Measurements from ENCODE around the gene SORCS2.

The SORCS2 gene

GRCh38 chr4:7379186-7379585, 186.8 kb downstream of the SORCS2 start:
- Mint-ChIP-seq H3K27me3 (peaks cover 20% of the 10 kb centered on the region), H3K9me3 (peaks cover 13% of the 10 kb centered on the region), H3K4me3 (no peak overlapping the region), H3K4me1 (ENCODE audit: low read depth) (no peaks in the 10 kb centered on the region), H3K27ac (no peak overlapping the region), H3K36me3 (ENCODE audit: low read depth) (no peaks in the 10 kb centered on the region)
- intact Hi-C loops (cut with micrococcal nuclease): no loop called here

DNA sequence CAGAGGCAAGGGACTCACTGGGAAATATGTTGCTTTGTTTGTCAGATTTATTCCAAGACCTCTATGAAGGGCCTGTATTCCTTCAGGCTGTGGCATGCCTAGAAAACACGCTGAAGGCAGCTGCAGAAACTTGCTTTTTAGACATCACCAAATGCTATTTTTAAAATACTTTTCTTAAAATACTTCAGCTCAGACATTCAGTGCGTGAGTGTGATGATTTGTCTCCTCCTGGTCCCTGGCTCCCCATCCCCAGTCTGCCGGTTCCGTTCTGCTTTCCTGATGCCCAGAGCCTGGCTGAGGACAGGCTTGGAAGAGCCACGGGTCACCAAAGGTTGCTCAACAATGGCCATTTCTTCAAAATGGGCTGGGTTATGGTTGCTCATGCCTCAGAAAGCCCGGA, 187.4 kb downstream of the SORCS2 start:
- peaks cover 13% of the 10 kb centered on the region for H3K9me3 Mint-ChIP-seq
- no peak overlapping the region for H3K27ac Mint-ChIP-seq
- intact Hi-C loops (cut with micrococcal nuclease): no loop called here
- no peaks in the 10 kb centered on the region for H3K4me1 Mint-ChIP-seq (ENCODE audit: low read depth)
- H3K36me3 Mint-ChIP-seq (ENCODE audit: low read depth): no peaks in the 10 kb centered on the region
- H3K27me3 Mint-ChIP-seq: peaks cover 20% of the 10 kb centered on the region
- no peak overlapping the region for H3K4me3 Mint-ChIP-seq

- H3K36me3 Mint-ChIP-seq (ENCODE audit: low read depth): no peaks in the 10 kb centered on the region
- H3K27me3 Mint-ChIP-seq: peaks cover 18% of the 10 kb centered on the region
- no peak overlapping the region for H3K27ac Mint-ChIP-seq
- intact Hi-C loops (cut with micrococcal nuclease): no loop called here
- H3K4me3 Mint-ChIP-seq: no peak overlapping the region
- H3K4me1 Mint-ChIP-seq (ENCODE audit: low read depth): no peaks in the 10 kb centered on the region
- peaks cover 19% of the 10 kb centered on the region for H3K9me3 Mint-ChIP-seq
Measured at GRCh38 chr4:7381221-7381889, 189.0 kb downstream of the SORCS2 start.

GRCh38 chr4:7381890-7382633, 189.7 kb downstream of the SORCS2 start:
- H3K4me3 Mint-ChIP-seq: no peak overlapping the region
- no peak overlapping the region for H3K27ac Mint-ChIP-seq
- peaks cover 13% of the 10 kb centered on the region for H3K27me3 Mint-ChIP-seq
- H3K36me3 Mint-ChIP-seq (ENCODE audit: low read depth): no peaks in the 10 kb centered on the region
- no peaks in the 10 kb centered on the region for H3K4me1 Mint-ChIP-seq (ENCODE audit: low read depth)
- intact Hi-C loops (cut with micrococcal nuclease): no loop called here
- peaks cover 20% of the 10 kb centered on the region for H3K9me3 Mint-ChIP-seq

DNA sequence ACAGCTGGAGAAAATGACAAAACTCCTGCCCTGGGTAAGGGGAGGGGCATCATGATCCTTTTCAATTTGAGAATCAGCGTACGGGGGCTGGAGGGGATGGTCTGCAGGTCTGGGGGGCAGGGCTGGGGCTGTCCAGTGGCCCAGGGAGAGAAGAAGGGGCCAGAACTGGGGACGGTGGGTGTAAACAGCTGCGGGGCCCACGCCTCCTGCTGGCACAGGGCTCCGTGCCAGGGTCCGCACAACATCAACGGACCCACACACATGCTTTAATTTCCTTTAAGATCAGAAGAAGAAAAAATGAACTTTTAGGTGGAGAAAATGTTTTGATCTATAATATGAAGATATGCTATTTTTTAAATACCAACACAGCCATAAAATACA, 190.3 kb downstream of the SORCS2 start:
- intact Hi-C loops (cut with micrococcal nuclease): no loop called here
- Mint-ChIP-seq H3K27me3 (peaks cover 7% of the 10 kb centered on the region), H3K36me3 (ENCODE audit: low read depth) (no peaks in the 10 kb centered on the region), H3K27ac (no peak overlapping the region), H3K9me3 (peaks cover 20% of the 10 kb centered on the region), H3K4me1 (ENCODE audit: low read depth) (no peaks in the 10 kb centered on the region), H3K4me3 (no peak overlapping the region)

DNA sequence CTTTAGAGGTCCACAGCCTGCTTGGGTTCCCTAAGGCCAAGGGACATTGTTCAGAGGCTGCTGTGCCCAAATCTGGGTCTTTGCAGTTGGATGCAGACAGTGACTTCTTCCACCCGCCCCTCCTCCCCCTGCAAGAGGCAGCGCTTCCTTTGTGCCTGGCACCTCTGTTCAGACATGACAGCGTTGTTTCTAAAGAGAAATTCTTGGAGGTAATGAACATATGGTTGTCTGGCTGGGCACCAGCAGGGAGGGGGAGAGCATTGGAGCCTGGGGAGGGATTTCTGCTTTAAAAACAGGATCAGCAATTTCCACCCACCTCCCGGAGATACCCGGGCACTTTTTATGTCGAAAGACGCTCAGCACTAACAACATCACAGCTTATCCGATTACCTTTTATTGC, 190.9 kb downstream of the SORCS2 start:
- intact Hi-C loops (cut with micrococcal nuclease): no loop called here
- Mint-ChIP-seq H3K9me3 (peaks cover 15% of the 10 kb centered on the region), H3K27ac (no peak overlapping the region), H3K4me1 (ENCODE audit: low read depth) (no peaks in the 10 kb centered on the region), H3K36me3 (ENCODE audit: low read depth) (no peaks in the 10 kb centered on the region), H3K27me3 (peaks cover 4% of the 10 kb centered on the region), H3K4me3 (no peak overlapping the region)

GRCh38 chr4:7384003-7384928, 191.9 kb downstream of the SORCS2 start:
- no peak overlapping the region for H3K4me3 Mint-ChIP-seq
- intact Hi-C loops (cut with micrococcal nuclease): no loop called here
- no peak overlapping the region for H3K27ac Mint-ChIP-seq
- H3K36me3 Mint-ChIP-seq (ENCODE audit: low read depth): no peaks in the 10 kb centered on the region
- no peaks in the 10 kb centered on the region for H3K4me1 Mint-ChIP-seq (ENCODE audit: low read depth)
- peaks cover 8% of the 10 kb centered on the region for H3K9me3 Mint-ChIP-seq
- H3K27me3 Mint-ChIP-seq: no peaks in the 10 kb centered on the region

DNA sequence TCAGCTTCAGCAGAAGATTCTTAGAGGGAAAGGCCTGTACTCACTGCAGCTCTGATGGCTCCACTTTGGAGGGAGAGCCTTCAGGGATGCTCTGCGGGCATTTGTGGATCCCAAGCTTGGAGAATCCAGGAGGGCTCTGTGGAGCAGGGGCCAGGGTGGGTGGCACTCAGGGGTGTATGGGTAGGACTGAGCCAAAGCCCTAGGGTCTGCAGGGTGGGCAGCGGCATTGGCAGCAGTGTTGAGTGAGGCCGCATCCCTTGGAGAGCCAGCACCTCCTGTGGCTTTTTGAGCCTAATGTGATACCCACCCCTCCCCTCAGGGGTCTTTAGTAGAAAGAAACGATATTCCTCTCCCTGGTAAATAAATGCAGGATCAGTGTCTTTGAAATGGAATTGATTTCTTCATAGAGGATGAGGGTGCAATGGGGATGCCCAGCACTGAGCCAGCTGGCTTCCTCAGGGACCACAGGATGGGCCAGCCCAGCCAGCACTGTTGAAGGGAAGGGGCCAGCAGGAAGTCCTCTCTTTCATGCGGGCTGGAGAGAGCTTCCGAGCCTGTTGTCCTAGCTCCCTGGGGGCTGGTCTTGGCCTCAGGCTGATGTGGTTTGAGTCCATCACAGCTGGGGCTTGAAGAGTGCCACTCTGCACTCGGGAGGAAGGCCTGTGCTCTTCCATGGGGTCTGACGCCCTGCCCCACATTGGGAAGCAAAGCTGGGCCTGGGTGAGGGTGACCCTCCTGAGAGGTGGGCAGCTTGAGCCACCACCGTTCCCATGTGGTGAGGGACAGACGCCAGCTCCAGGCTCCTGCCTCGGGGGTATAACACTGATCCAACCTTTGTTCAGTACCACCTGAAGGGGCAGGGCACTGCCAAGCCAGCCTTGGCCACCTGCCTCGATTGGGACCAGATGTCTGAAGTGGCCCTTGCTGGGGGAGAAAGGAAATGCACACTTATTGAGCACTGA, 192.9 kb downstream of the SORCS2 start:
- no peaks in the 10 kb centered on the region for H3K27me3 Mint-ChIP-seq
- intact Hi-C loops (cut with micrococcal nuclease): no loop called here
- no peak overlapping the region for H3K27ac Mint-ChIP-seq
- peaks cover 8% of the 10 kb centered on the region for H3K9me3 Mint-ChIP-seq
- H3K4me1 Mint-ChIP-seq (ENCODE audit: low read depth): no peaks in the 10 kb centered on the region
- no peaks in the 10 kb centered on the region for H3K36me3 Mint-ChIP-seq (ENCODE audit: low read depth)
- no peak overlapping the region for H3K4me3 Mint-ChIP-seq

GRCh38 chr4:7387925-7388324, 195.6 kb downstream of the SORCS2 start:
- no peaks in the 10 kb centered on the region for H3K4me1 Mint-ChIP-seq (ENCODE audit: low read depth)
- H3K27ac Mint-ChIP-seq: no peak overlapping the region
- H3K9me3 Mint-ChIP-seq: peaks cover 8% of the 10 kb centered on the region
- H3K36me3 Mint-ChIP-seq (ENCODE audit: low read depth): no peaks in the 10 kb centered on the region
- no peak overlapping the region for H3K4me3 Mint-ChIP-seq
- intact Hi-C loops (cut with micrococcal nuclease): no loop called here
- H3K27me3 Mint-ChIP-seq: peaks cover 3% of the 10 kb centered on the region

GRCh38 chr4:7388627-7389026, 196.3 kb downstream of the SORCS2 start:
- no peaks in the 10 kb centered on the region for H3K36me3 Mint-ChIP-seq (ENCODE audit: low read depth)
- peaks cover 8% of the 10 kb centered on the region for H3K9me3 Mint-ChIP-seq
- H3K4me1 Mint-ChIP-seq (ENCODE audit: low read depth): no peaks in the 10 kb centered on the region
- no peak overlapping the region for H3K4me3 Mint-ChIP-seq
- H3K27me3 Mint-ChIP-seq: peaks cover 4% of the 10 kb centered on the region
- no peak overlapping the region for H3K27ac Mint-ChIP-seq
- intact Hi-C loops (cut with micrococcal nuclease): no loop called here

DNA sequence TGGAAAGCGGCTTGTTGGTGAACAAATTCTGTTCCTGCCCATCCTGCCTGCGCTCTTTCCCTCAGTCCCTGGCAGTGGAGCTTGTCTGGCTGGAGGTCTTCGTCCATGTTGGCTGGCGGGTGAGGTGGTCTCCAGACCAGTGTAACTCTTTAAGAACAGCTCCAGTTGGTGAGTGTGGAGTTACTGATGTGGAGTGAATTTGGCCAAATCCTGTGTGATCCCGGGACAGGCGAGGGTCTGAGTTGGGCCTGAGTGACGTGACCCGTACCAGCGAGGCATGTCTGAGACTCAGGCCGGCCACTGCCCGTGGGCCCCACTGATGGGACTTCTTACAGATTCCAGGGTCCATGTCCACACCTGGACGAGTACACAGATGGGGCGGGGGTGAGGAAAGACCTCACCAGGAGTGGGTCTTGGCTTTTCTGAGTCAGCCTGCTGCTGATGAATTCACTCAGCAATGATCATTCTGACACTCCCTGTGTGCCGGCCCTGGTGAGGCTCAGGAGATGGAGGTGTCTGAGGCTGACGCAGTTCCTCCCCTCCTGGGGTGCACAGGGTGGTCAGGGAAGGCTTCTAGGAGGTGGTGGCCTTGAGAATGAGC, 196.9 kb downstream of the SORCS2 start:
- H3K4me1 Mint-ChIP-seq (ENCODE audit: low read depth): no peaks in the 10 kb centered on the region
- no peak overlapping the region for H3K4me3 Mint-ChIP-seq
- H3K27ac Mint-ChIP-seq: no peak overlapping the region
- peaks cover 4% of the 10 kb centered on the region for H3K27me3 Mint-ChIP-seq
- peaks cover 8% of the 10 kb centered on the region for H3K9me3 Mint-ChIP-seq
- intact Hi-C loops (cut with micrococcal nuclease): no loop called here
- H3K36me3 Mint-ChIP-seq (ENCODE audit: low read depth): no peaks in the 10 kb centered on the region

DNA sequence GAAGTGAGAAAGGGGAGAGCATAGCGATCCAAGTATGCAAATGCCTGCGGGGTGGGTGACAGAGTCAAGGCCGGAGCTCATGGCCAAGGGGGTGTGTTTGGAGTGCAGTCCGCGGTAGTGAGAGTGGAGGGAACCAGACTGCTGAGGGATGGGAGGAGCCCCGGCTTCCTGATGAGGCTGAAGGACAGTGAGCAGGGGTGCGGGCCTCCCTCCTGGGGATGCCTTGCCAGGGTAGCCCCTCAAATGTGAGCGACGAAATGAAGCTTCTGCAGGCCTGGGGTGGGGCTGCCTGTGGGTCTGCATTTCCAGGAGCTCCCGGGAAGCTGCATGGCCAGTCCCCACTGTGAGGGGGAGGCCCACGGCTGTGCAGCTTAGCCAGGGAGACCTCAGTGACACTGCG, 197.4 kb downstream of the SORCS2 start:
- Mint-ChIP-seq H3K4me1 (ENCODE audit: low read depth) (no peaks in the 10 kb centered on the region), H3K4me3 (no peak overlapping the region), H3K36me3 (ENCODE audit: low read depth) (no peaks in the 10 kb centered on the region), H3K27ac (no peak overlapping the region), H3K9me3 (peaks cover 8% of the 10 kb centered on the region), H3K27me3 (peaks cover 4% of the 10 kb centered on the region)
- intact Hi-C loops (cut with micrococcal nuclease): no loop called here

DNA sequence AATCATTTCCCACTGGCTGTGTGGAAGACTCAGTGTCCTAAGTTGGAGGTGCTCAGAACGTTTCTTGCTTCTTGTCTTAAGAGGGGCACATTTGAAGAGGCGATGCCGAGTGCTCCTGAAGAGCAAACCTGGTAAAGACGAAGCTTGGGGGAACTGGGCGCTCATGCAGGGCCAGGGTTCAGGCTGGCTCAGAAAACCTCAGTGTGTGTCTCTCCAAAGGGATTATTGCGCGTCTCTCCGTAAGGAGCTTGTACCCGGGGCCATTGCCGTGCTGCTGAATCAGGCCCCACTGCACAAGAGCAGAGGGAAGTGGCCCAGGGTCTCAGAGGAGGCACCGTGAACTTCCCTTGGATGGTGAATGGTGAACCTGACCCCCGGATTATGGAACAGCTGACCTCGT, 198.0 kb downstream of the SORCS2 start:
- H3K9me3 Mint-ChIP-seq: peaks cover 8% of the 10 kb centered on the region
- H3K27ac Mint-ChIP-seq: no peak overlapping the region
- no peaks in the 10 kb centered on the region for H3K36me3 Mint-ChIP-seq (ENCODE audit: low read depth)
- no peak overlapping the region for H3K4me3 Mint-ChIP-seq
- H3K4me1 Mint-ChIP-seq (ENCODE audit: low read depth): no peaks in the 10 kb centered on the region
- peaks cover 4% of the 10 kb centered on the region for H3K27me3 Mint-ChIP-seq
- intact Hi-C loops (cut with micrococcal nuclease): no loop called here

All from dendritic cell treated with granulocyte-macrophage colony-stimulating factor and Interleukin-4, amounts not matched to agents 40 ng/mL and 50 ng/mL, for 4 days (primary cell).